HG03066 (cell line): ENCODE measurements around the gene COX20.
A peak's percentile ranks its signal among the peaks of the same experiment; 100 is the strongest.

Source experiments
- ATAC-seq: cut with Tn5 transposase; IDR thresholded peaks from one replicate; pipeline ENCODE4 v1.9.1; 2021; ENCODE audit warnings: low read depth; ENCODE audit not compliant: unreplicated experiment

Gene COX20

DNA sequence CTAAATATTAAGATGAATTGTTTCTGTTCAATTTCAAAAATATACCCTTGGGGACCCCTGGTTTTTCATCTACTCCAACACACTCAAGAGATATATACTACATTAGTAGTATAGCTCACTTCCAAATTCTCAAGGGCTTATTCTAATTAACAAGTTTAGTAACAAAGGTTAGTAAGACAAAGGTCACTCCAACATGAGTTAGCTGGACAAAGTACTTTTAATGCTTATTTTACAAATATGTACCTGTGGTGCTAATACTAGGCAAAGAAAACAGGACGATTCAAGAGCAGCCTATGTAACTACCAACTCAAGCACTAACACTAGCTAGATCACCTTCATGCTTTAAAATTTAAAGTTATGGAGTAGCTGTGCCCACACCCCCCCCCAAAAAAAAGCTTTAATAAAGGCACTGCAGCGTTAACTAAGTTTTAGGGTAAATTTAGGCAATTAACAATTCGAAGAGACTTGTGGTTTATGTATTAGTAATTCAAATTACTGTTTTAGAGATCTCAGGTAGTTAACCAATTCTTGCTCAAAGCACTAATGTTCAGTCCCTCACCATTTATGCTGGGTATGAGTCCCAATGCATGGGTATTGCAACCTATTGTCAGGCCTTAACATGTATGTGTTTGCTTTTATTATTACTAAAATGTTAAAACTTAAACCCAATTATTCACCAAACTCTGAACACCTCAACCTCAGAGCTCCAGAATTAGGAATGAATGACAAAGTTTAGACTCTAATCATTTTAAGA lies 14.8 kb downstream of the COX20 start:
- no peak for ATAC-seq

GRCh38 chr1:244850896-244851295 lies 15.4 kb downstream of the COX20 start:
- ATAC-seq, result no peak

GRCh38 chr1:244851546-244852231 lies 16.2 kb downstream of the COX20 start:
- no peak for ATAC-seq

DNA sequence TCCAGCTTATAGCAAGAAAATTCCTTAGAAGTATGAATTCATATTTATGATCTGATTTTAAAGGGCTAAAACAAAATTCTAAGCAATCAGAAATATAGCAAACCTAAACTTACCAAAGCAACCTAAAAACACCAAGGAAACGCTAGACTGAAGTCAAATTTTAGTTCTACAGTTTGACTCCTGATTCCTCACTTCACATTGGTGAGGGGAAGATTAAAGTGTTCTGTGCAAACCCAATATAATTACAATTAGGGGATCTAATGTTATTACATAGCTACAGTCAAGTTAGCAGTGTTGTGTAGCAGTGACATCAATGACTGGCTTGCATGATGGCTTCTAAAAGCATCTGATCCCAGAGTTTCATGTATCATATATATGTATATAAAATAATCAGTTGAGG lies 17.2 kb downstream of the COX20 start:
- ATAC-seq, result no peak

GRCh38 chr1:244854166-244854565 lies 18.7 kb downstream of the COX20 start:
- no peak for ATAC-seq

- no peak for ATAC-seq
These were observed 19.6 kb downstream of the COX20 start for GRCh38 chr1:244854865-244855578.

DNA sequence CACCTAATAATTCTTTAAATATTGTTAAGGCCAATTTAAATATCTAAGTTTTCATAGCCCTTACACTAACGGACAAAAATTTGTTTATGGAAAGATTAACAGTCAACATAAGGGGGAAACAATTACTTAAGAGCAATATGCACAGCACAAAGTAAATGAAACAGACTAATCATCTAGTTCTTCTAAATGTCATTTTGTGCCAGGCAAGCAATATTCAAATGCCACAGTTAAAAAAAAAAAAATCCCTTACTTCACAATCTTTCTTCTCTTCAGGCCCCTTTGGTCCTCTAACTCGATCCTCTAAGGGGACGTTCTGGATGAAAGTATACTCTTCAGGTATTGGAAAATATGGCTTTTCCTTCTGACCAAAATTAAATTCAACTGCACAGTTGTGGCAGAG lies 22.3 kb downstream of the COX20 start:
- ATAC-seq, result no peak

- ATAC-seq, result no peak
These were observed 22.9 kb downstream of the COX20 start for GRCh38 chr1:244858357-244858756.

GRCh38 chr1:244860078-244860477 lies 24.6 kb downstream of the COX20 start:
- no peak for ATAC-seq

- ATAC-seq, result no peak
These were observed 25.6 kb downstream of the COX20 start for GRCh38 chr1:244860914-244861610.

- no peak for ATAC-seq
These were observed 26.2 kb downstream of the COX20 start for GRCh38 chr1:244861683-244862082.

DNA sequence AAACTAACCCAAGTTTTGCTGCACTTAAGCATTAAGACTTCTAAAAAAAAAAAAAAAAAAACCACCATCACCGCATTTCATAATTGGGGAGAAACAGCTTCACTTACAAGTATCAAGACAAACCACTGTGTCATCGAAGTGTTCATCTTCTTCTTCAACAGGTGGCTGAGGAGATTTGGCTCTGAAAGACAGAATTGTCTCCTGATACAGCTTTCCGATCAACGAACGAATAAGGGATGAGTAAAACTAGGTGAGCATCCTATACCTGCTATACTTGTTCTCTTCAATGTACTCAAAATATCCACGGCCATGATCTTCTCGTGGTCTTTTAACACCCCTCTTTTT lies 26.9 kb downstream of the COX20 start:
- no peak for ATAC-seq

DNA sequence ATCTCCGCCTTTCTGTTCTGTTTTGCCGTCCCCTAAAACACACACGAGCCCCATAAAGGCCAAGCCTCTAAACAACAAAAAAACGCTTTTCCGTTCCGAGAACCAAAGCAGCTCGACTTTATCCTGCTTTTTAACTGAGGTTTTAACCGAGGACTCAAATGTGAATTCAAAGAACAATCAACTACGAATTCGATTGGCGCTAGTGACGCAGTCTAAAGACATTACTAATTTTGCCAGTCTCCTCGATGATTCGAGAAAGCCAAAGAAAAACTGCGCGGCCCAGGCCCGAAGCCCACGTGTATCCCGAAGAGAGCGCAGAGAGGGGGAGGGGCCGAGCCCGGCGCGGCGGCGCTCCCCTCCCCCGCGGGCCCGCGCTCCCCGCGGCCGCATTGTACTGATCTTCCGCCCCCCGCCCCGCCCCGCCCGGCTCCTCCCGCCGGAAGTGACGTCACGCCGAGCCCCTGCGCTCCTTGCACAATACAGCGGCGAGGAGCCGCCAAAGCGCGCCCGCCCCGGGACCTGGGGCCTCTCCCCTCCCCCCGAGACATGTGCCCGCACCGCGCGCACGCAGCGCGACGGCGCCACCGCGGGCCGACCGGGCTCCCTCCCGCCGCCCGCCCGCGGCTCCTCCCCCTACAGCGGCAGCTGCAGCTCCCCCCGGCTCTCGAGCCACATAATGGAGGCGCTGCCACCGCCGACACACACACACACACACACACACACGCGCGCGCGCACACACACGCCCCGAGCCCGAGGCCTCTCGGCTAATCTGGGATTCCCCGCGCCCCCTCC lies 27.4 kb downstream of the COX20 start:
- ATAC-seq, result peak; percentile 50

GRCh38 chr1:244863491-244864252 lies 28.2 kb downstream of the COX20 start:
- peak; percentile 6 for ATAC-seq

- ATAC-seq, result peak; percentile 67
These were observed 29.0 kb downstream of the COX20 start, which contains the start of gene HNRNPU for GRCh38 chr1:244864253-244865027. Gene HNRNPU, minus strand, starts transcription at chr1:244864543. Its CDS starts 236 bp downstream, at chr1:244864307.

GRCh38 chr1:244865028-244865371 lies 29.5 kb downstream of the COX20 start:
- ATAC-seq, result no peak

DNA sequence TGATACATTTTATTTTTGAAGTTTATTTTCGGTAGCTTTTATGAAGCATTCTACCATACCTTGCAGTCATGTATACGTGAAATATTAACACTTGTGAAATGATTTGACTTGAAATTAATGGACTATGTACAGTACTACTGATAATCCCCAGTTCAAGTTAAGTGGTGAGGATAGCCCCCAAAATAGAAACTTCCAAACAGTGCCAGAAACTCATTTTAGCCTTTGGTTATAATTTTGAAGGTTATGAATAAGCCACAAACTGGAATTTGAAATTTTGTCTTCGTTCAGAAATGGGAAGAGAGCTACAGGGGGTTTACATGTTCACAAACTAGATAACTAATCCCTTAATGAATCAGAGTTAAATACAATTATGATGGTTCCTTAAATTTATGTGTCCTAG lies 30.4 kb downstream of the COX20 start:
- no peak for ATAC-seq

- no peak for ATAC-seq
These were observed 30.9 kb downstream of the COX20 start for GRCh38 chr1:244866355-244866754.
